Heart left ventricle (tissue), 13 donors: ENCODE results near the gene DEGS1.

Experiments used
- POLR2A ChIP-seq, 2 donors: fragments of 450-650 bp; IDR thresholded peaks; one replicate each; pipeline ENCODE4 v1.6.1; 2017; ENCODE audit warnings: antibody characterized with exemption in 2 of 2, mild to moderate bottlenecking in 2 of 2, moderate library complexity in 2 of 2
- TF ChIP-seq, protein P1 (sequence below), 12 donors: fragments of 200-600 bp; sonication (generic) in 4 of 12; IDR thresholded peaks; one replicate each; pipeline versions ENCODE4 v1.5.0 to v1.8.0; 2018 to 2022; ENCODE audit warnings: antibody characterized with exemption in 12 of 12, mild to moderate bottlenecking in 5 of 12
- donor health status: ischemic (EF 13 %, LVEDD 7.1; RV severe dilation, severe dysfunction).
- donor health status: DM: no; HTN: yes; CAD: no.
- donor health status: DM: no; HTN: no; CAD: no.
- donor health status: ischemic (EF 25% LVEDD 6.9; RV normal size, moderate dysfunction).
- donor health status: ischemic (EF 25% LVEDD 5.7; RV mildly dilated, moderate dysfunction).
- donor health status: ischemic (EF 35%, LVEDD 5.7; RV mildly dilated, moderate dysfunction).
- donor health status: nonischemic (EF 11% LVEDD 7.7; RV severe dilation, severe dysfunction).
- donor health status: DM: yes; HTN: yes; CAD: no.
- donor health status: PGD.
- donor health status: ischemic (EF 29% LVEDD 5.4; RV normal size, mild dysfunction).
- donor health status: nonischemic (EF 23%, LVEDD 6.1; RV moderate dilation, normal function).

DNA sequence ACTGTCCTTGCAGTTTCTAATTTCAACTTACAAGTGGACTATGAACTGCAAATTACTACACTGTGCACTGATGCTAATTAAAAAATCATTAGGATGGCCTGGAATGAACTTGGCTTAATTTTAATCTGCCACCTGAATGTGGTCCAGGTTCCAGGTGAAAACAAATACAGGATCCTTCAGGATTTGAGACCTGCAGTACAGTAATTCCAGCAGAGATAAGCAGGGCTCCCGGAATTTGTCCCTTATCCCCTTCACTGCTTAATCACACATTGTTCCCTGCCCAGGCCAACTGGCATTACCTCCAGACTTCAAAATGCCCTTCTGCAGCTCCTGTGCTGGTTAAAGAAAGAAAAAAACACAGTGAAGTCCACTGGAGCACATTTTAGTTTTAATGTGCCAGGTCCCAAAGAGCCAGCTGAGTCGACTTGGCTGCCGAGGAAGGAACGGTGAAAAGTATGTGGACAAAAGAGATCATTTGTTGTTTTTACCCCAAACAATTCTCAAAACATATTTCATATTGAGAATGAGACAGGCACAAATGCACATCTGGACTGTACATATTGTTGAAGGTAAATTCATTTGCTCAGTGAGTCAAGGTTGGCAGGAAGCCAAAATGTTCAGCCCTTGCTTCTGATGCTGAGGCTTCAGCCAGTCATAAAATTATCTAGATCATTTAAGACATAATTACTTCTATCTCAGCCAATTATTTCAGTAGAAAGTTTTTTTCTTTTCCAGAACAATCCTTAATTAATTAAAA lies 28.3 kb downstream of the DEGS1 start:
- TF ChIP-seq, protein P1, sequence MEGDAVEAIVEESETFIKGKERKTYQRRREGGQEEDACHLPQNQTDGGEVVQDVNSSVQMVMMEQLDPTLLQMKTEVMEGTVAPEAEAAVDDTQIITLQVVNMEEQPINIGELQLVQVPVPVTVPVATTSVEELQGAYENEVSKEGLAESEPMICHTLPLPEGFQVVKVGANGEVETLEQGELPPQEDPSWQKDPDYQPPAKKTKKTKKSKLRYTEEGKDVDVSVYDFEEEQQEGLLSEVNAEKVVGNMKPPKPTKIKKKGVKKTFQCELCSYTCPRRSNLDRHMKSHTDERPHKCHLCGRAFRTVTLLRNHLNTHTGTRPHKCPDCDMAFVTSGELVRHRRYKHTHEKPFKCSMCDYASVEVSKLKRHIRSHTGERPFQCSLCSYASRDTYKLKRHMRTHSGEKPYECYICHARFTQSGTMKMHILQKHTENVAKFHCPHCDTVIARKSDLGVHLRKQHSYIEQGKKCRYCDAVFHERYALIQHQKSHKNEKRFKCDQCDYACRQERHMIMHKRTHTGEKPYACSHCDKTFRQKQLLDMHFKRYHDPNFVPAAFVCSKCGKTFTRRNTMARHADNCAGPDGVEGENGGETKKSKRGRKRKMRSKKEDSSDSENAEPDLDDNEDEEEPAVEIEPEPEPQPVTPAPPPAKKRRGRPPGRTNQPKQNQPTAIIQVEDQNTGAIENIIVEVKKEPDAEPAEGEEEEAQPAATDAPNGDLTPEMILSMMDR (IDR thresholded peaks at IDR 0.05), result no peak
- no peak for TF ChIP-seq POLR2A (IDR thresholded peaks at IDR 0.05)
